AG04450 (cell line): ENCODE measurements around the gene ABCC10. TPM values are rescaled to one million over a fixed set of nuclear protein-coding genes. Genes with fewer than 3 reads are reported as not detected.

ENCODE experiments used
- CTCF ChIA-PET: fragments of 300-600, 350-600 bp; formaldehyde crosslinking; extraction: SDS; loops from one replicate; lab custom pipeline; 2022; ENCODE audit warnings: antibody characterized with exemption, inconsistent platforms; lab: Charles Lee
- POLR2A ChIA-PET: fragments of 350-600 bp; formaldehyde crosslinking; extraction: SDS; loops from one replicate; lab custom pipeline; 2021; ENCODE audit warnings: antibody characterized with exemption, inconsistent platforms; lab: Yijun Ruan, JAX
- DNase-seq: peaks from one replicate; pipeline ENCODE4 v3.0.0-alpha.2; 2011; ENCODE audit warnings: low read depth, low spot score
- H3K27ac ChIP-seq: one replicate; pipeline ENCODE4 v1.5.1; 2012; ENCODE audit warnings: low read depth, low read length, control low read depth
- H3K27me3 ChIP-seq: one replicate; pipeline ENCODE4 v1.6.0; 2012; ENCODE audit warnings: low read length; ENCODE audit not compliant: control insufficient read depth, insufficient read depth
- H3K4me3 ChIP-seq: 2 replicates; pipeline ENCODE4 v1.5.1; 2011; ENCODE audit warnings: mild to moderate bottlenecking, low read depth, low read length, control low read depth
- H3K9me3 ChIP-seq: 2 replicates; pipeline ENCODE4 v1.5.1; 2012; ENCODE audit warnings: low read length; ENCODE audit not compliant: control insufficient read depth, insufficient read depth
- CTCF ChIP-seq: IDR thresholded peaks from 2 replicates; pipeline ENCODE4 v1.5.1; 2011; ENCODE audit warnings: low read depth, low read length, control low read depth, inconsistent platforms
- polyA plus RNA-seq: library from polyadenylated mRNA; depleted of rRNA; stranded (reverse); fragments of >200 nt; gene quantifications from 2 replicates; pipeline ENCODE4 v1.2.3, GENCODE V29; 2011

ABCC10 gene
- polyA plus RNA-seq, 1 experiment = 12.0 TPM

GRCh38 chr6:43490523-43490939, 63.2 kb downstream of the ABCC10 start:
- ChIA-PET POLR2A (no interaction called here), CTCF (no interaction called here)
- Histone ChIP-seq H3K27me3 (no peaks in the 10 kb centered on the region), H3K9me3 (no peaks in the 10 kb centered on the region; the same call in 1 of the 2 replicates), H3K27ac (no peak overlapping the region), H3K4me3 (no peak overlapping the region)
- DNase-seq = no peak
- TF ChIP-seq CTCF = no peak

- DNase-seq = peak; percentile 47
- Histone ChIP-seq H3K27me3 (no peaks in the 10 kb centered on the region), H3K9me3 (no peaks in the 10 kb centered on the region; the same call in 1 of the 2 replicates), H3K27ac (peak overlapping the region; percentile 73), H3K4me3 (peak overlapping the region; percentile 25; the same call in 1 of the 2 replicates)
- ChIA-PET POLR2A (interaction anchor here (0.9 to 1.0 kb wide), 2 partner anchors 18 to 55 kb away, joined by 4 read pairs; partner anchors contain the start of gene LRRC73), CTCF (interaction anchor here (1.4 to 1.7 kb wide), 2 partner anchors 14 to 106 kb away, joined by 3 to 18 read pairs; no protein-coding TSS in a partner anchor)
- no peak for TF ChIP-seq CTCF
Observed at GRCh38 chr6:43491750-43492661, 64.7 kb downstream of the ABCC10 start.

GRCh38 chr6:43492673-43493072, 65.3 kb downstream of the ABCC10 start:
- DNase-seq = no peak

GRCh38 chr6:43493230-43493629, 65.9 kb downstream of the ABCC10 start:
- TF ChIP-seq CTCF = no peak
- Histone ChIP-seq H3K9me3 (no peaks in the 10 kb centered on the region; the same call in 1 of the 2 replicates), H3K27me3 (no peaks in the 10 kb centered on the region), H3K27ac (no peak overlapping the region), H3K4me3 (no peak overlapping the region)
- ChIA-PET CTCF (interaction anchor here (0.9 to 6.6 kb wide), 3 partner anchors 15 to 107 kb away, joined by 3 to 54 read pairs (median 3); partner anchors contain the start of gene LRRC73), POLR2A (interaction anchor here (2.1 kb wide), 1 partner anchor 16 kb away, joined by 6 read pairs; the partner anchor contains the start of gene TJAP1)
- DNase-seq = no peak

More at GRCh38 chr6:43492673-43493072, 65.3 kb downstream of the ABCC10 start:
- TF ChIP-seq CTCF = no peak
- Histone ChIP-seq H3K27ac (peak overlapping the region; percentile 73), H3K4me3 (peak overlapping the region; percentile 25; the same call in 1 of the 2 replicates), H3K9me3 (no peaks in the 10 kb centered on the region; the same call in 1 of the 2 replicates), H3K27me3 (no peaks in the 10 kb centered on the region)
- ChIA-PET POLR2A (interaction anchor here (0.9 to 1.0 kb wide), 2 partner anchors 18 to 55 kb away, joined by 4 read pairs; partner anchors contain the start of gene LRRC73), CTCF (interaction anchor here (1.4 to 6.6 kb wide), 3 partner anchors 14 to 106 kb away, joined by 3 to 54 read pairs (median 18); partner anchors contain the start of gene LRRC73)
